Activated CD4-positive, alpha-beta T cell treated with anti-CD3 and anti-CD28 coated beads, Interleukin-2, amount 10 ng/mL, durations not matched to agents 24 days and 14 days (primary cell): Measurements from ENCODE around the gene ZNF136. TPM values are rescaled to one million over a fixed set of nuclear protein-coding genes. Genes with fewer than 3 reads are reported as not detected.

Experiments
- DNase-seq: peaks from one replicate; pipeline ENCODE4 v3.0.0; 2022
- H3K27ac Mint-ChIP-seq: one replicate; pipeline ENCODE4 v1.8.0; 2022; ENCODE audit warnings: mild to moderate bottlenecking, mixed read lengths
- H3K27me3 Mint-ChIP-seq: one replicate; pipeline ENCODE4 v1.8.0; 2022; ENCODE audit warnings: mixed read lengths
- H3K36me3 Mint-ChIP-seq: one replicate; pipeline ENCODE4 v1.8.0; 2022; ENCODE audit warnings: low read depth, mild to moderate bottlenecking, mixed read lengths
- H3K4me1 Mint-ChIP-seq: one replicate; pipeline ENCODE4 v1.8.0; 2021; ENCODE audit warnings: mixed read lengths
- H3K4me3 Mint-ChIP-seq: one replicate; pipeline ENCODE4 v1.8.0; 2022; ENCODE audit warnings: mild to moderate bottlenecking, moderate library complexity, mixed read lengths
- H3K9me3 Mint-ChIP-seq: one replicate; pipeline ENCODE4 v1.8.0; 2021; ENCODE audit warnings: mixed read lengths
- intact Hi-C: fragments of 100-400 bp; cut with micrococcal nuclease; formaldehyde crosslinking; loops from one replicate; pipeline ENCODE4 v1.15.1; 2023
- total RNA-seq: library from RNA; stranded (reverse); gene quantifications from 2 replicates; pipeline ENCODE4 v1.2.3, GENCODE V29; 2022

The ZNF136 gene
- 9.4 and 10.3 TPM in 2 replicates for total RNA-seq

DNA sequence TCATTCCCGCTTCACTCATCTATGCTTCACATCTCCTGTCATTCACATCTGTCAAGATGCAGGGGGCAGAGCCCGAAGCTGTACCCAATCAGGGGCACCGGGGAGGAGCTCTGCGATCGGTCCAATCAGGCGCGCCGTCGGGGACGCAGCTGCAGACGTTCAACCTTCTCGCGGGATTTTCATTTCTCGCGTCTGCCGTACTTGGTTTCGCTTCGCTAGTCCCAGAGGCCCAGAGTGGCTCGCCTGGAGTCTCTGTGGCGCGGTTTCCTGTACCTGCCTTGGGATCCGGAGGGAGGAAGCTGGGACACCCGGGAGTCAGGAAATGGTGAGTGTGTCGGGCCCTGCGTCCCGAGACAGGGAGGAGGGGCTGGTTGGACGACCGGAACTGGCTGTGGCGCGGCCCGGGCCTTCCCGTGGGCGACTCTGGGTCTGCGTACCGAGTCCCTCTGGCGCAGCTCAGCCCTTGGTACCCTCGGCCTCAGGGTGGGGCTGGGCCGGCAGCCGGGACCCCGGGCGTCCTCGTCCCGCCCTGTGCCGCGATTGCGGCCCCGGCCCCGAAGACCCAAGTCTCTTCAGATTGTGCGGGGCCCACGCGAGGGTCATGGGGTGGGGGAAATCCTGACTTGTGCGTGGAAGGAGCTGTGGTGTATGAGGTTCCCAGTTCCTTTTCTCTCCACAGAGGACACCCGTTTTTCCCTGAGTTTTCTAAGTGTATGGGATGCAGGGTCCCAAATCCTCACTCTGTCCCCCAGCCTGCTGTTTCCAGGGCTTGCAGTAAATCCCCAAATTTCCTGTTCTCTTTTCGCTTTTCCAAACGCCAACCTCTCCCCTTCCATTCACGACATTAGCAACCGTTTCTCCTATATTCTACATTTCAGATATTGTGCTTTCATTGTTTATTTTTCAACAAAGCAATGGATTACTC is at the start of gene ZNF136:
ZNF136 (plus strand) TSS at position 215 of the 925 bp plus-strand sequence; CDS start at position 323, 108 bp downstream.
- intact Hi-C loops, result loop anchor here (1.0 kb wide), 3 partner anchors 129 to 176 kb away; partner anchors contain the start of gene ZNF563
- peaks cover 24% of the 10 kb centered on the region for H3K36me3 Mint-ChIP-seq
- H3K27me3 Mint-ChIP-seq, result no peaks in the 10 kb centered on the region
- peak within 1 kb of the TSS; percentile 96 for H3K27ac Mint-ChIP-seq
- no peaks in the 10 kb centered on the region for H3K9me3 Mint-ChIP-seq
- peaks cover 28% of the 10 kb centered on the region for H3K4me1 Mint-ChIP-seq
- peak within 1 kb of the TSS; percentile 95 for H3K4me3 Mint-ChIP-seq
- peak; percentile 98 for DNase-seq

- DNase-seq, result no peak
- no peak overlapping the region for H3K27ac Mint-ChIP-seq
- peaks cover 42% of the 10 kb centered on the region for H3K36me3 Mint-ChIP-seq
- intact Hi-C loops, result no loop called here
- no peaks in the 10 kb centered on the region for H3K27me3 Mint-ChIP-seq
- peaks cover 26% of the 10 kb centered on the region for H3K9me3 Mint-ChIP-seq
- H3K4me3 Mint-ChIP-seq, result no peak overlapping the region
- H3K4me1 Mint-ChIP-seq, result no peaks in the 10 kb centered on the region
Observed at GRCh38 chr19:12113121-12113520, 49.8 kb upstream of the ZNF136 start.

- no peak for DNase-seq
- Mint-ChIP-seq H3K9me3 (peaks cover 21% of the 10 kb centered on the region), H3K36me3 (peaks cover 16% of the 10 kb centered on the region), H3K27ac (no peak overlapping the region), H3K4me3 (no peak overlapping the region), H3K4me1 (no peaks in the 10 kb centered on the region), H3K27me3 (no peaks in the 10 kb centered on the region)
- intact Hi-C loops, result no loop called here
Observed at GRCh38 chr19:12117201-12117970, 45.5 kb upstream of the ZNF136 start.

DNA sequence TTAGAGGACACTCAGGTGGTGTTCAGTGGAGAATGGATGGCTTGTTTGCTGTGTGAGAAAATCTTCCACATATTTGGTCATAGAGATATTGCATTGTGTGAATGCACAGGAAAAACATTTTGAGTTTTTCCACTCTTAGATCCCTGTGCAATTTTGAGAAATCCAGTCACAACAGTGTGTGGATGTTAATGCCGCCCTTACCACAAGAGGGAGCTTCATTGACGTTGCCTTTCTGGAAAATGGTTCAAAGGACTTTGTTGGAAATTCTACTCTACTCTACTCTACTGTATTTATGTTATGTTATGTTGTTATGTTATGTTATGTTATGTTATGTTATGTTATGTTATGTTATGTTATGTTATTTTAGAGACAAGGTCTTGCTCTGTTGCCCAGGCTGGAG is 36.2 kb upstream of the ZNF136 start:
- H3K9me3 Mint-ChIP-seq, result peaks cover 26% of the 10 kb centered on the region
- no peak overlapping the region for H3K27ac Mint-ChIP-seq
- H3K27me3 Mint-ChIP-seq, result no peaks in the 10 kb centered on the region
- H3K36me3 Mint-ChIP-seq, result peaks cover 16% of the 10 kb centered on the region
- intact Hi-C loops, result no loop called here
- H3K4me1 Mint-ChIP-seq, result no peaks in the 10 kb centered on the region
- DNase-seq, result no peak
- H3K4me3 Mint-ChIP-seq, result no peak overlapping the region

DNA sequence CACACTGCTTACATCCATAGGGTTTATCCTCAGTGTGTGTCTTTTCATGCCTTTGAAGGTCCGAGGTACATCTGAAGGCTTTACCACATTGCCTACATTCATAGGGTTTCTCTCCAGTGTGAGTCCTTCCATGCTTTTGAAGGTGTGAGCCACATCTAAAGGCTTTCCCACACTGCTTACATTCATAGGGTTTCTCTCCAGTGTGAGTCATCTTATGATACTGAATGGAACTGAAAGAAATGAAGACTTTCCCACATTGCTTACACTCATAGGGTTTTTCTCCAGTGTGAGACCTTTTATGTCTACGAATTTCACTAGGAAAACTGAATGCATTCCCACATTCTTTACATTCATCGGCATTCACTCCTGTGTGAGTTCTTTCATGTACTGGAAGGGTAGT is 29.8 kb upstream of the ZNF136 start:
- no peak for DNase-seq
- Mint-ChIP-seq H3K9me3 (peaks cover 23% of the 10 kb centered on the region), H3K27ac (no peak overlapping the region), H3K36me3 (peaks cover 68% of the 10 kb centered on the region), H3K27me3 (no peaks in the 10 kb centered on the region), H3K4me3 (no peak overlapping the region), H3K4me1 (peaks cover 7% of the 10 kb centered on the region)
- intact Hi-C loops, result no loop called here

GRCh38 chr19:12137221-12137940 is 25.5 kb upstream of the ZNF136 start:
- Mint-ChIP-seq H3K27ac (no peak overlapping the region), H3K36me3 (peaks cover 49% of the 10 kb centered on the region), H3K4me1 (peaks cover 28% of the 10 kb centered on the region), H3K27me3 (no peaks in the 10 kb centered on the region), H3K9me3 (peaks cover 8% of the 10 kb centered on the region), H3K4me3 (peak overlapping the region; percentile 20)
- intact Hi-C loops, result no loop called here
- peak; percentile 65 for DNase-seq

DNA sequence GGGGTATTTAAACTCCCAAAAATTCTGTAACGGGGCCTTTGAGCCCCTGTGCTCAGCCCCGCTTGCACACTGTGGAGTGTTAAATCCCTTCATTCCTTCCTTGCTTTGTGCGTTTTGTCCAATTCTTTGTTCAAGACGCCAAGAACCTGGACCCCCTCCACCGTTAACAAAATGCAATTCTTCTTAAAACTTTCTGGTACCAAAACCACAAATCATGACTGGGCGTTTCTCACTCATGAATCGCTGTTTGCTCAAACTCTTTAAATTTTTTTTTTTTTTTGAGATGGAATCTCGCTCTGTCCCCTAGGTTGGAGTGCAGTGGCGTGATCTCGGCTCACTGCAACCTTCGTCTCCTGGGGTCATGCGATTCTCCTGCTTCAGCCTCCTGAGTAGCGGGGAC is 23.6 kb upstream of the ZNF136 start:
- no peak overlapping the region for H3K27ac Mint-ChIP-seq

DNA sequence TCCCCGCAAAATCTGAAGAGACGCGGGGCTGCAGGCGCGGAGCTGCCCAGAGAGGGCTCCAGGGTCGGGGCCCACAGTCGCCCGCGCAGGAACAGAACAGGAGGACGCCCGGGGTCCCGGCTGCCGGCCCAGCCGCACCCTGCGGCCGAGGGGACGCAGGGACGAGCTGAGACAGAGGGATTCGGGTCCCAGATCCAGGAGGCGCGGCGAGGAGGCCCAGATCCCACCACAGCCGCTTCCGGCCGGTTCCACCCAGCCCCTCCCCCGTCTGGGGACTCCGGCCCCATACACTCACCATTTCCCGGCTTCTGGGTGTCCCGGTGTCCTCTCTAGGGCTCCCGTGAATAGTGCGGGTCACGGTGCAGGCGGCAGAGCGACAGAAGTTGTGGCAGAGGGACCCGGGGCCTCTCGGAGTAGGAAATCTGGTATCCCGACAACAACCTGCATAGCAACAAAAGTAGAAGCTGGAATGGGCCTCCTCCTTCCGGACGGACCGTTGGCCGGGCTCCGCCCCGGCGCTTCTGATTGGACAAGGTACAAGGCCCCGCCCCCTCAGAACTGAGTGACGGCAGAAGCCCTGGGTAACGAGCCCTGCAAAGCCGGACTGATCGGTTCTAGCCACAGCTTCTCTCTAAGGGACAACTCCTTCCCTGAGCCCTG is 22.9 kb upstream of the ZNF136 start, which contains the start of gene ZNF20:
ZNF20 (minus strand) TSS at position 466 of the 660 bp plus-strand sequence; CDS start at position 298, 168 bp downstream.
- Mint-ChIP-seq H3K27me3 (no peaks in the 10 kb centered on the region), H3K4me1 (peaks cover 28% of the 10 kb centered on the region), H3K9me3 (no peaks in the 10 kb centered on the region), H3K36me3 (peaks cover 26% of the 10 kb centered on the region), H3K27ac (peak within 1 kb of the TSS; percentile 84), H3K4me3 (peak within 1 kb of the TSS; percentile 90)
- DNase-seq, result peak; percentile 97
- intact Hi-C loops, result loop anchor here (1.0 kb wide), 2 partner anchors 49 to 152 kb away; no protein-coding TSS in a partner anchor

More for the DNA sequence above, 23.6 kb upstream of the ZNF136 start:
- Mint-ChIP-seq H3K36me3 (peaks cover 32% of the 10 kb centered on the region), H3K4me1 (peaks cover 28% of the 10 kb centered on the region), H3K4me3 (peak overlapping the region; percentile 90), H3K27me3 (no peaks in the 10 kb centered on the region), H3K9me3 (no peaks in the 10 kb centered on the region)
- no peak for DNase-seq
- intact Hi-C loops, result no loop called here

DNA sequence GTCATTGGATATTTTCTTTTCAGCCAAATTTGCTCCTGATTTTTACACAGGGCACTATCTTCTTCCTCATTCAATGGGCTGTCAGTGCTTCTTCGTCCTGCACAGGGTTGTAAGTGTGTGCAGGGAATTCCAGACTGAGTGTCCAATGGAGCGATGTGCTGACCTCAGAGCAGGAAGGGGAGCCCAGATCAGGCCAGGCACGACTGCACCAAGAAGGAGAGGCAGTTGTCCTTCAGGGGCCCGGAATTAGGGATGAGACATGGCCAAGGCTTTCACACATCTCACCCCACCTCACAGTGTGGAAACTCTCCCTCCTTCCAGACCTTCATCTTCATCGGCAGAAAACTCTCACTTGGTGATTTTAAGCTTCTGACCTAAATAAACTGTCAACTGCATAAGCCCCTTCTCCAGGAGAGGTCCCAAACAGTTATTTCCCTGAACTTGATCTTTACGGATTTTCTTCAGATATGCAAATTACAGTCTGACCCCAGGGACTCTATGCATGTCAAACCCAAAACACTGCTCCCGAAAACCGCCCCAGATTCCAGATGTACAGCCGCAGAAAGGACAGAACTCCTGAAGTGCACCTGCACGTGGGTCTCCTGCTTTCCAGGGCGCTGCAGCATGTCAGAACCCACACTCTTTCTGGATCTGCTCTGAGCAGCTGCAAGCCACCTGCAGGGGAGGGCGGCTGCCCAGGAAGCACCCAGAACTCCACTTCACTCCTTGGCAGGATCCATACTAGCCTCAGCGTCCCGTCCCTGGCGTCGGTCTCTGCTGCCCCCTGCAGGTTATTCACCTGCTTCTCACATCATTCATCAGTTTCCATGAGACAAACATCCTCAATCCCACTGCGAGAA is 22.1 kb upstream of the ZNF136 start:
- Mint-ChIP-seq H3K36me3 (peaks cover 27% of the 10 kb centered on the region), H3K27ac (peak overlapping the region; percentile 43), H3K4me1 (peaks cover 28% of the 10 kb centered on the region), H3K4me3 (peak overlapping the region; percentile 90), H3K9me3 (peaks cover 8% of the 10 kb centered on the region), H3K27me3 (no peaks in the 10 kb centered on the region)
- DNase-seq, result peak; percentile 95
- intact Hi-C loops, result loop anchor here (1.0 kb wide), 7 partner anchors 49 to 343 kb away; no protein-coding TSS in a partner anchor

DNA sequence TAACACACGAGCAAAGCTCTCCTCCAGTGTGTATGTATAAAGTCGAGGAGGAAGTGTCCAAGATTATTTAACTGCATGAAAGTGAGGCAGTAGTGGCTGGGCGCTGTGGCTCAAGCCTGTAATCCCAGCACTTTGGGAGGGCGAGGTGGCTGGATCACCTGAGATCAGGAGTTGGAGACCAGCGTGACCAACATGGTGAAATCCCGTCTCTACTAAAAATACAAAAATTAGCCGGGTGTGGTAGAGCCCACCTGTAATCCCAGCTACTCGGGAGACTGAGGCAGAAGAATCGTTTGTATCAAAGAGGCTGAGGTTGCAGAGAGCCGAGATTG is 21.5 kb upstream of the ZNF136 start:
- DNase-seq, result no peak
- intact Hi-C loops, result loop anchor here (1.0 kb wide), 5 partner anchors 82 to 344 kb away; no protein-coding TSS in a partner anchor
- Mint-ChIP-seq H3K27me3 (no peaks in the 10 kb centered on the region), H3K4me1 (peaks cover 28% of the 10 kb centered on the region), H3K9me3 (peaks cover 8% of the 10 kb centered on the region), H3K36me3 (peaks cover 30% of the 10 kb centered on the region), H3K4me3 (peak overlapping the region; percentile 90), H3K27ac (no peak overlapping the region)

- Mint-ChIP-seq H3K36me3 (peaks cover 28% of the 10 kb centered on the region), H3K4me1 (peaks cover 11% of the 10 kb centered on the region), H3K27me3 (no peaks in the 10 kb centered on the region), H3K9me3 (peaks cover 14% of the 10 kb centered on the region), H3K4me3 (no peak overlapping the region), H3K27ac (no peak overlapping the region)
- no peak for DNase-seq
- intact Hi-C loops, result no loop called here
Observed at GRCh38 chr19:12145348-12145747, 17.5 kb upstream of the ZNF136 start.

DNA sequence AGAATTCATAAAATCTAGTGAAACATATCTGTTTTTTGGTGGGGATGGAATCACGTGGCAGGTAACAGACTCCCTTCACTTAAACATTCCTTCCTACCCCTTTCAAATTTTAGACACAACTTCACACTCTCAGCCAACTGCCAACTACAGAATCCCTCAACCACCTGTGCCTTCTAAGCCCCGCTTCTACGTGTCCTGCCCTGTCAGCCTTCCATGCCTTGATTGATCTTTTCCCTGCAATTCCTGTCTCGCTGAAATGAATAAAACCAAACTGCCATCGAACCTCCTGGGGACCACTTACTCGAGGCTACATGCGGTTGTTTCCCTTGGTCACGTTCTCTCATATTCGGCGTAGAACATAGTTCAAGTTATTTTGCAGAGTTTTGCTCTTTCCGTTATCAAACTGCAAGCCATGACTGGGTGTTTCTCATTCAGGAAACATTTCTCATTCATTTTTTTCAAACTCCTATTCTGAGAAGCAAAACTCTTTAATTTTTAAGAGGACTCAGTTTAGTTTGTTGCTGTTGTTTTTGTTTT is 7.5 kb upstream of the ZNF136 start:
- Mint-ChIP-seq H3K27me3 (peaks cover 2% of the 10 kb centered on the region), H3K9me3 (peaks cover 11% of the 10 kb centered on the region), H3K27ac (peak overlapping the region; percentile 64), H3K36me3 (peaks cover 28% of the 10 kb centered on the region), H3K4me3 (peak overlapping the region; percentile 92), H3K4me1 (peaks cover 10% of the 10 kb centered on the region)
- DNase-seq, result no peak
- intact Hi-C loops, result no loop called here
